ENCODE results near the gene RNF214.

GRCh38 chr11:117239295-117239694 is 6.8 kb downstream of the RNF214 start:
- no peak for TF ChIP-seq CTCF (IDR thresholded peaks at IDR 0.05)
- TF ChIP-seq POLR2A (IDR thresholded peaks at IDR 0.05), result no peak
